Occipital lobe (tissue), 2 donors: ENCODE measurements around the gene CCDC61. TPM values are rescaled to one million over a fixed set of nuclear protein-coding genes. Genes with fewer than 3 reads are reported as not detected.

ENCODE experiments used
- DNase-seq: peaks from one replicate; lab custom pipeline; 2025; lab: John Stamatoyannopoulos, UW
- total RNA-seq: library from RNA; depleted of rRNA; stranded (reverse); fragments of >200 nt; gene quantifications from one replicate; pipeline ENCODE4 v1.2.3, GENCODE V29; 2014

The CCDC61 gene
- 5.8 TPM for total RNA-seq

- DNase-seq = peak; percentile 98
Measured at GRCh38 chr19:45994998-45995714, at the start of gene CCDC61. TSS of gene CCDC61 (plus strand) at chr19:45995467. CDS start at chr19:46003019, 7,552 bp downstream.

GRCh38 chr19:45947926-45948325 lies 47.3 kb upstream of the CCDC61 start:
- no peak for DNase-seq

- no peak for DNase-seq
Measured at GRCh38 chr19:45952341-45952685, 43.0 kb upstream of the CCDC61 start.

- peak; percentile 23 for DNase-seq
Measured at GRCh38 chr19:45952686-45953505, 42.4 kb upstream of the CCDC61 start.

GRCh38 chr19:45953676-45954075 lies 41.6 kb upstream of the CCDC61 start:
- DNase-seq = no peak

- DNase-seq = peak; percentile 12
Measured at GRCh38 chr19:45954156-45954555, 41.1 kb upstream of the CCDC61 start.

- DNase-seq = peak; percentile 66
Measured at GRCh38 chr19:45955905-45956608, 39.2 kb upstream of the CCDC61 start.

GRCh38 chr19:45958320-45958719 lies 36.9 kb upstream of the CCDC61 start:
- no peak for DNase-seq

- DNase-seq = no peak
Measured at GRCh38 chr19:45958769-45959516, 36.3 kb upstream of the CCDC61 start.

GRCh38 chr19:45959517-45960025 lies 35.7 kb upstream of the CCDC61 start:
- DNase-seq = no peak

GRCh38 chr19:45960595-45961235 lies 34.6 kb upstream of the CCDC61 start:
- no peak for DNase-seq

- DNase-seq = no peak
Measured at GRCh38 chr19:45962021-45962420, 33.2 kb upstream of the CCDC61 start.

- DNase-seq = no peak
Measured at GRCh38 chr19:45967246-45967645, 28.0 kb upstream of the CCDC61 start.

GRCh38 chr19:45968626-45969025 lies 26.6 kb upstream of the CCDC61 start:
- DNase-seq = no peak

GRCh38 chr19:45969676-45970075 lies 25.6 kb upstream of the CCDC61 start:
- no peak for DNase-seq

- no peak for DNase-seq
Measured at GRCh38 chr19:45971260-45971902, 23.9 kb upstream of the CCDC61 start.

- no peak for DNase-seq
Measured at GRCh38 chr19:45972081-45972946, 23.0 kb upstream of the CCDC61 start.

GRCh38 chr19:45972947-45973540 lies 22.2 kb upstream of the CCDC61 start:
- DNase-seq = no peak
